Measurements from ENCODE around the gene PARD6G. TPM values are rescaled to one million over a fixed set of nuclear protein-coding genes. Genes with fewer than 3 reads are reported as not detected.

Gene PARD6G
- total and polyA plus RNA-seq, 2 experiments from 2014 or later = 6.9 to 18.5 TPM

DNA sequence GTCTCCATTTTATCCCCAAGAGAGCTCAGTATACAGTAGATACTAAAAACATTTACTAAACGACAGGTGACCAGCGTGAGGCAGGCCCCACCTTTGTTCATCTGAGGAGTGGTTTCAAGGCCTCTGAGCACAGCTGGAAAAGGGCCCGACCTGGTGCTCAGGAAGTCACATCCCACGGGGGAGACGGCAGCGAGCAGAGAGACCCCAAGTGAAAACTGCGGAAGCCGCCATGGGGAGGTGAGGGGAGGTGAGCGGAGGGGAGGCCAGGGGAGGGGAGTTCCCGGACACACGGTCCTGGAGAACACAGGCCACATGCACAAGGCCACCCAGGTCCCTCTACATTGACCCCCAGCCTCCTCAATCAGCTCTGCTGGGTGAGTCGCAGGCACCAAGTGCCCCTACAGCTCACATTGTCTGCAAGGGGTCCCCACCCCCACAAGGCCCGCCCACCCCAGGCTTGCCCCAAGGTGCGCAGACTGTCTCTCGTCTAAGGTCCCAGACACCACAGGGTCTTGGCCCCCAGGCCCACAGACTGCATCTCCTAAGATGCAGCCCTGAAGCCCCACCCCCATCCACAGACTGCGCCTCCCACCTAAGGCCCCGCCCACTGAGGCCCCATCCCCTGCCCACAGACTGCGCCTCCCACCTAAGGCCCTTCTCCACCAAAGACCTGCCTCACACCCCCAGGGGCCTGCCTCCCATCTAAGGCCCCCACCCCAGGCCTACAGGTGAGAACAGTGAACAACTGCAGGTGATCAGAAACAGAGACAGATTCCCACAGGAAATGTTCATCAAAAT lies 19.1 kb downstream of the PARD6G start (continued):
- TF ChIP-seq, protein P1, sequence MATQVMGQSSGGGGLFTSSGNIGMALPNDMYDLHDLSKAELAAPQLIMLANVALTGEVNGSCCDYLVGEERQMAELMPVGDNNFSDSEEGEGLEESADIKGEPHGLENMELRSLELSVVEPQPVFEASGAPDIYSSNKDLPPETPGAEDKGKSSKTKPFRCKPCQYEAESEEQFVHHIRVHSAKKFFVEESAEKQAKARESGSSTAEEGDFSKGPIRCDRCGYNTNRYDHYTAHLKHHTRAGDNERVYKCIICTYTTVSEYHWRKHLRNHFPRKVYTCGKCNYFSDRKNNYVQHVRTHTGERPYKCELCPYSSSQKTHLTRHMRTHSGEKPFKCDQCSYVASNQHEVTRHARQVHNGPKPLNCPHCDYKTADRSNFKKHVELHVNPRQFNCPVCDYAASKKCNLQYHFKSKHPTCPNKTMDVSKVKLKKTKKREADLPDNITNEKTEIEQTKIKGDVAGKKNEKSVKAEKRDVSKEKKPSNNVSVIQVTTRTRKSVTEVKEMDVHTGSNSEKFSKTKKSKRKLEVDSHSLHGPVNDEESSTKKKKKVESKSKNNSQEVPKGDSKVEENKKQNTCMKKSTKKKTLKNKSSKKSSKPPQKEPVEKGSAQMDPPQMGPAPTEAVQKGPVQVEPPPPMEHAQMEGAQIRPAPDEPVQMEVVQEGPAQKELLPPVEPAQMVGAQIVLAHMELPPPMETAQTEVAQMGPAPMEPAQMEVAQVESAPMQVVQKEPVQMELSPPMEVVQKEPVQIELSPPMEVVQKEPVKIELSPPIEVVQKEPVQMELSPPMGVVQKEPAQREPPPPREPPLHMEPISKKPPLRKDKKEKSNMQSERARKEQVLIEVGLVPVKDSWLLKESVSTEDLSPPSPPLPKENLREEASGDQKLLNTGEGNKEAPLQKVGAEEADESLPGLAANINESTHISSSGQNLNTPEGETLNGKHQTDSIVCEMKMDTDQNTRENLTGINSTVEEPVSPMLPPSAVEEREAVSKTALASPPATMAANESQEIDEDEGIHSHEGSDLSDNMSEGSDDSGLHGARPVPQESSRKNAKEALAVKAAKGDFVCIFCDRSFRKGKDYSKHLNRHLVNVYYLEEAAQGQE (IDR thresholded peaks at IDR 0.05; ENCODE audit: unreplicated experiment) = no peak
- TF ChIP-seq, protein P2, sequence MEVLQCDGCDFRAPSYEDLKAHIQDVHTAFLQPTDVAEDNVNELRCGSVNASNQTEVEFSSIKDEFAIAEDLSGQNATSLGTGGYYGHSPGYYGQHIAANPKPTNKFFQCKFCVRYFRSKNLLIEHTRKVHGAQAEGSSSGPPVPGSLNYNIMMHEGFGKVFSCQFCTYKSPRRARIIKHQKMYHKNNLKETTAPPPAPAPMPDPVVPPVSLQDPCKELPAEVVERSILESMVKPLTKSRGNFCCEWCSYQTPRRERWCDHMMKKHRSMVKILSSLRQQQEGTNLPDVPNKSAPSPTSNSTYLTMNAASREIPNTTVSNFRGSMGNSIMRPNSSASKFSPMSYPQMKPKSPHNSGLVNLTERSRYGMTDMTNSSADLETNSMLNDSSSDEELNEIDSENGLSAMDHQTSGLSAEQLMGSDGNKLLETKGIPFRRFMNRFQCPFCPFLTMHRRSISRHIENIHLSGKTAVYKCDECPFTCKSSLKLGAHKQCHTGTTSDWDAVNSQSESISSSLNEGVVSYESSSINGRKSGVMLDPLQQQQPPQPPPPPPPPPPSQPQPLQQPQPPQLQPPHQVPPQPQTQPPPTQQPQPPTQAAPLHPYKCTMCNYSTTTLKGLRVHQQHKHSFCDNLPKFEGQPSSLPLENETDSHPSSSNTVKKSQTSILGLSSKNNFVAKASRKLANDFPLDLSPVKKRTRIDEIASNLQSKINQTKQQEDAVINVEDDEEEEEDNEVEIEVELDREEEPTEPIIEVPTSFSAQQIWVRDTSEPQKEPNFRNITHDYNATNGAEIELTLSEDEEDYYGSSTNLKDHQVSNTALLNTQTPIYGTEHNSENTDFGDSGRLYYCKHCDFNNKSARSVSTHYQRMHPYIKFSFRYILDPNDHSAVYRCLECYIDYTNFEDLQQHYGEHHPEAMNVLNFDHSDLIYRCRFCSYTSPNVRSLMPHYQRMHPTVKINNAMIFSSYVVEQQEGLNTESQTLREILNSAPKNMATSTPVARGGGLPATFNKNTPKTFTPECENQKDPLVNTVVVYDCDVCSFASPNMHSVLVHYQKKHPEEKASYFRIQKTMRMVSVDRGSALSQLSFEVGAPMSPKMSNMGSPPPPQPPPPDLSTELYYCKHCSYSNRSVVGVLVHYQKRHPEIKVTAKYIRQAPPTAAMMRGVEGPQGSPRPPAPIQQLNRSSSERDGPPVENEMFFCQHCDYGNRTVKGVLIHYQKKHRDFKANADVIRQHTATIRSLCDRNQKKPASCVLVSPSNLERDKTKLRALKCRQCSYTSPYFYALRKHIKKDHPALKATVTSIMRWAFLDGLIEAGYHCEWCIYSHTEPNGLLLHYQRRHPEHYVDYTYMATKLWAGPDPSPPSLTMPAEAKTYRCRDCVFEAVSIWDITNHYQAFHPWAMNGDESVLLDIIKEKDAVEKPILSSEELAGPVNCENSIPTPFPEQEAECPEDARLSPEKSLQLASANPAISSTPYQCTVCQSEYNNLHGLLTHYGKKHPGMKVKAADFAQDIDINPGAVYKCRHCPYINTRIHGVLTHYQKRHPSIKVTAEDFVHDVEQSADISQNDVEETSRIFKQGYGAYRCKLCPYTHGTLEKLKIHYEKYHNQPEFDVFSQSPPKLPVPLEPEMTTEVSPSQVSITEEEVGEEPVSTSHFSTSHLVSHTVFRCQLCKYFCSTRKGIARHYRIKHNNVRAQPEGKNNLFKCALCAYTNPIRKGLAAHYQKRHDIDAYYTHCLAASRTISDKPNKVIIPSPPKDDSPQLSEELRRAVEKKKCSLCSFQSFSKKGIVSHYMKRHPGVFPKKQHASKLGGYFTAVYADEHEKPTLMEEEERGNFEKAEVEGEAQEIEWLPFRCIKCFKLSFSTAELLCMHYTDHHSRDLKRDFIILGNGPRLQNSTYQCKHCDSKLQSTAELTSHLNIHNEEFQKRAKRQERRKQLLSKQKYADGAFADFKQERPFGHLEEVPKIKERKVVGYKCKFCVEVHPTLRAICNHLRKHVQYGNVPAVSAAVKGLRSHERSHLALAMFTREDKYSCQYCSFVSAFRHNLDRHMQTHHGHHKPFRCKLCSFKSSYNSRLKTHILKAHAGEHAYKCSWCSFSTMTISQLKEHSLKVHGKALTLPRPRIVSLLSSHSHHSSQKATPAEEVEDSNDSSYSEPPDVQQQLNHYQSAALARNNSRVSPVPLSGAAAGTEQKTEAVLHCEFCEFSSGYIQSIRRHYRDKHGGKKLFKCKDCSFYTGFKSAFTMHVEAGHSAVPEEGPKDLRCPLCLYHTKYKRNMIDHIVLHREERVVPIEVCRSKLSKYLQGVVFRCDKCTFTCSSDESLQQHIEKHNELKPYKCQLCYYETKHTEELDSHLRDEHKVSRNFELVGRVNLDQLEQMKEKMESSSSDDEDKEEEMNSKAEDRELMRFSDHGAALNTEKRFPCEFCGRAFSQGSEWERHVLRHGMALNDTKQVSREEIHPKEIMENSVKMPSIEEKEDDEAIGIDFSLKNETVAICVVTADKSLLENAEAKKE (CRISPR knock-in tag; IDR thresholded peaks at IDR 0.05) = no peak
- TF ChIP-seq, protein P3, sequence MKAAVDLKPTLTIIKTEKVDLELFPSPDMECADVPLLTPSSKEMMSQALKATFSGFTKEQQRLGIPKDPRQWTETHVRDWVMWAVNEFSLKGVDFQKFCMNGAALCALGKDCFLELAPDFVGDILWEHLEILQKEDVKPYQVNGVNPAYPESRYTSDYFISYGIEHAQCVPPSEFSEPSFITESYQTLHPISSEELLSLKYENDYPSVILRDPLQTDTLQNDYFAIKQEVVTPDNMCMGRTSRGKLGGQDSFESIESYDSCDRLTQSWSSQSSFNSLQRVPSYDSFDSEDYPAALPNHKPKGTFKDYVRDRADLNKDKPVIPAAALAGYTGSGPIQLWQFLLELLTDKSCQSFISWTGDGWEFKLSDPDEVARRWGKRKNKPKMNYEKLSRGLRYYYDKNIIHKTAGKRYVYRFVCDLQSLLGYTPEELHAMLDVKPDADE (IDR thresholded peaks at IDR 0.05) = no peak
- TF ChIP-seq POLR2AphosphoS5 (IDR thresholded peaks at IDR 0.05; ENCODE audit: low read depth) = no peak
- no peak for TF ChIP-seq EZH2phosphoT487 (IDR thresholded peaks at IDR 0.05; ENCODE audit: unreplicated experiment)
